WTC11 (cell line): ENCODE results near the gene NACC2. TPM values are rescaled to one million over a fixed set of nuclear protein-coding genes. Genes with fewer than 3 reads are reported as not detected.

ENCODE experiments used
- ATAC-seq: fragments of 200-7000 bp; cut with Tn5 transposase; 2 replicates; pipeline ENCODE4 v1.10.0; 2021; ENCODE audit warnings: mild to moderate bottlenecking, moderate library complexity
- CTCF ChIA-PET: fragments of 300-600 bp; sonication (Branson Sonifier 250); formaldehyde crosslinking; loops from one replicate; lab custom pipeline; 2021; ENCODE audit warnings: antibody characterized with exemption; lab: Charles Lee
- POLR2A ChIA-PET: fragments of 350-600 bp; sonication (Branson Sonifier 250); formaldehyde crosslinking; loops from one replicate; lab custom pipeline; 2021; ENCODE audit warnings: antibody characterized with exemption; lab: Charles Lee
- DNase-seq: peaks from one replicate; pipeline ENCODE4 v3.0.0; 2021; ENCODE audit warnings: low spot score
- H3K27ac Mint-ChIP-seq: 2 replicates; pipeline ENCODE4 v1.8.0; 2021; ENCODE audit warnings: mixed read lengths
- H3K27me3 Mint-ChIP-seq: 2 replicates; pipeline ENCODE4 v1.8.0; 2021; ENCODE audit warnings: low read depth, mild to moderate bottlenecking, moderate library complexity, mixed read lengths
- H3K36me3 Mint-ChIP-seq: 2 replicates; pipeline ENCODE4 v1.8.0; 2021; ENCODE audit warnings: mixed read lengths
- H3K4me1 Mint-ChIP-seq: 2 replicates; pipeline ENCODE4 v1.8.0; 2022; ENCODE audit warnings: mixed read lengths
- H3K4me3 Mint-ChIP-seq: 2 replicates; pipeline ENCODE4 v1.8.0; 2021; ENCODE audit warnings: mild to moderate bottlenecking, moderate library complexity, mixed read lengths
- H3K9me3 Mint-ChIP-seq: 2 replicates; pipeline ENCODE4 v1.8.0; 2021; ENCODE audit warnings: mixed read lengths
- ATF2 ChIP-seq: sonication (generic); formaldehyde crosslinking; IDR thresholded peaks from 2 replicates; pipeline ENCODE4 v1.8.1; 2022; ENCODE audit warnings: low read depth, missing genetic modification reagents, borderline replicate concordance
- CREM ChIP-seq: sonication (generic); formaldehyde crosslinking; IDR thresholded peaks from 2 replicates; pipeline ENCODE4 v1.8.1; 2022; ENCODE audit warnings: mild to moderate bottlenecking, missing genetic modification reagents, moderate library complexity
- E2F1 ChIP-seq: sonication (generic); formaldehyde crosslinking; IDR thresholded peaks from 2 replicates; pipeline ENCODE4 v1.8.0; 2022; ENCODE audit warnings: mild to moderate bottlenecking, missing genetic modification reagents
- ELF4 ChIP-seq: sonication (generic); formaldehyde crosslinking; IDR thresholded peaks from 2 replicates; pipeline ENCODE4 v1.8.1; 2022; ENCODE audit warnings: low read depth, mild to moderate bottlenecking, moderate library complexity, missing genetic modification reagents
- ERG ChIP-seq: fragments of 250-450 bp; sonication (Bioruptor Pico); IDR thresholded peaks from 2 replicates; pipeline ENCODE4 v1.8.0; 2021; ENCODE audit warnings: mild to moderate bottlenecking
- ETV6 ChIP-seq: sonication (generic); formaldehyde crosslinking; IDR thresholded peaks from 2 replicates; pipeline ENCODE4 v1.8.1; 2022; ENCODE audit warnings: mild to moderate bottlenecking, missing genetic modification reagents
- GTF2I ChIP-seq: fragments of 250-450 bp; sonication (Bioruptor Pico); conservative IDR thresholded peaks from 2 replicates; pipeline ENCODE4 v1.4.0; 2021; ENCODE audit warnings: mild to moderate bottlenecking
- NR1H2 ChIP-seq: sonication (generic); formaldehyde crosslinking; IDR thresholded peaks from 2 replicates; pipeline ENCODE4 v1.9.0; 2021; ENCODE audit warnings: mild to moderate bottlenecking, moderate library complexity, missing genetic modification reagents
- PRRX2 ChIP-seq: fragments of 250-450 bp; sonication (Bioruptor Pico); IDR thresholded peaks from 2 replicates; pipeline ENCODE4 v1.8.0; 2021; ENCODE audit warnings: mild to moderate bottlenecking
- RELA ChIP-seq: sonication (generic); formaldehyde crosslinking; IDR thresholded peaks from 2 replicates; pipeline ENCODE4 v1.8.1; 2022; ENCODE audit warnings: missing genetic modification reagents, mild to moderate bottlenecking, borderline replicate concordance
- RORB ChIP-seq: fragments of 250-450 bp; sonication (Bioruptor Pico); IDR thresholded peaks from 2 replicates; pipeline ENCODE4 v1.9.0; 2021; ENCODE audit warnings: mild to moderate bottlenecking
- SMAD3 ChIP-seq: sonication (generic); formaldehyde crosslinking; IDR thresholded peaks from 2 replicates; pipeline ENCODE4 v1.8.0; 2022; ENCODE audit warnings: missing genetic modification reagents, mild to moderate bottlenecking, borderline replicate concordance
- STAT6 ChIP-seq: sonication (generic); formaldehyde crosslinking; conservative IDR thresholded peaks from 2 replicates; pipeline ENCODE4 v1.8.1; 2023; ENCODE audit warnings: mild to moderate bottlenecking, low read depth, missing genetic modification reagents, moderate library complexity
- ZNF263 ChIP-seq: sonication (generic); formaldehyde crosslinking; IDR thresholded peaks from 2 replicates; pipeline ENCODE4 v1.8.1; 2022; ENCODE audit warnings: low read depth, mild to moderate bottlenecking, moderate library complexity, missing genetic modification reagents
- ZNF423 ChIP-seq: fragments of 250-450 bp; sonication (Bioruptor Pico); IDR thresholded peaks from 2 replicates; pipeline ENCODE4 v2.1.2; 2022; ENCODE audit warnings: mild to moderate bottlenecking, moderate library complexity
- ZNF425 ChIP-seq: fragments of 250-450 bp; sonication (Bioruptor Pico); conservative IDR thresholded peaks from 2 replicates; pipeline ENCODE4 v1.9.0; 2021; ENCODE audit warnings: mild to moderate bottlenecking
- total RNA-seq: library from RNA; stranded (reverse); gene quantifications from 3 replicates; pipeline ENCODE4 v1.2.3, GENCODE V29; 2021

Gene NACC2
- total RNA-seq, 1 experiment from 2014 or later, result 17.1 TPM

GRCh38 chr9:136083558-136084062 lies 11.5 kb downstream of the NACC2 start:
- DNase-seq (no peak), ATAC-seq (no peak)
- POLR2A ChIA-PET, result no interaction called here
- Mint-ChIP-seq H3K27ac (no peak overlapping the region), H3K9me3 (no peaks in the 10 kb centered on the region), H3K4me1 (peaks cover 8% of the 10 kb centered on the region), H3K36me3 (no peaks in the 10 kb centered on the region), H3K4me3 (no peak overlapping the region), H3K27me3 (no peaks in the 10 kb centered on the region)
- TF ChIP-seq NR1H2 (CRISPR knock-in tag) (no peak), ETV6 (CRISPR knock-in tag) (no peak), ZNF263 (no peak), PRRX2 (CRISPR knock-in tag) (no peak), ATF2 (CRISPR knock-in tag) (no peak), ZNF425 (CRISPR knock-in tag) (no peak), GTF2I (CRISPR knock-in tag) (no peak), STAT6 (CRISPR knock-in tag) (no peak), ZNF423 (CRISPR knock-in tag) (no peak), SMAD3 (CRISPR knock-in tag) (no peak), ELF4 (no peak), CREM (CRISPR knock-in tag) (no peak), RELA (CRISPR knock-in tag) (no peak), ERG (CRISPR knock-in tag) (no peak), RORB (CRISPR knock-in tag) (no peak), E2F1 (CRISPR knock-in tag) (no peak)
- CTCF ChIA-PET, result no interaction called here
